Glutamatergic neuron (in vitro differentiated cells): ENCODE data around the gene TEX29. TPM values are rescaled to one million over a fixed set of nuclear protein-coding genes. Genes with fewer than 3 reads are reported as not detected.

Source experiments
- DNase-seq: peaks from one replicate; pipeline ENCODE4 v3.0.0; 2022
- H3K27ac Mint-ChIP-seq: one replicate; pipeline ENCODE4 v1.8.0; 2020; ENCODE audit warnings: mild to moderate bottlenecking, mixed read lengths, inconsistent platforms; ENCODE audit not compliant: unreplicated experiment
- H3K27me3 Mint-ChIP-seq: one replicate; pipeline ENCODE4 v1.8.0; 2020; ENCODE audit warnings: mild to moderate bottlenecking, moderate library complexity, mixed read lengths, inconsistent platforms; ENCODE audit not compliant: unreplicated experiment
- H3K36me3 Mint-ChIP-seq: one replicate; pipeline ENCODE4 v1.8.0; 2020; ENCODE audit warnings: mild to moderate bottlenecking, mixed read lengths, inconsistent platforms; ENCODE audit not compliant: unreplicated experiment
- H3K4me1 Mint-ChIP-seq: one replicate; pipeline ENCODE4 v1.8.0; 2020; ENCODE audit warnings: mild to moderate bottlenecking, low read depth, mixed read lengths, inconsistent platforms; ENCODE audit not compliant: unreplicated experiment
- H3K4me3 Mint-ChIP-seq: one replicate; pipeline ENCODE4 v1.8.0; 2020; ENCODE audit warnings: mild to moderate bottlenecking, mixed read lengths, inconsistent platforms; ENCODE audit not compliant: unreplicated experiment
- H3K9me3 Mint-ChIP-seq: one replicate; pipeline ENCODE4 v1.8.0; 2020; ENCODE audit warnings: mild to moderate bottlenecking, moderate library complexity, mixed read lengths, inconsistent platforms; ENCODE audit not compliant: unreplicated experiment
- CTCF ChIP-seq: fragments of 200-600 bp; sonication (generic); IDR thresholded peaks from one replicate; pipeline ENCODE4 v1.5.0; 2021; ENCODE audit not compliant: partially characterized antibody, unreplicated experiment
- total RNA-seq: library from RNA; stranded (reverse); fragmentation: NEBNext Ultra II Directional; extraction: Animal tissue kit (Norgen Biotek cat#: 25700); gene quantifications from one replicate; pipeline ENCODE4 v1.2.1, GENCODE V29; 2021; ENCODE audit not compliant: unreplicated experiment

TEX29 gene
- total RNA-seq, 1 donor from 2014 or later = 0.64 TPM

DNA sequence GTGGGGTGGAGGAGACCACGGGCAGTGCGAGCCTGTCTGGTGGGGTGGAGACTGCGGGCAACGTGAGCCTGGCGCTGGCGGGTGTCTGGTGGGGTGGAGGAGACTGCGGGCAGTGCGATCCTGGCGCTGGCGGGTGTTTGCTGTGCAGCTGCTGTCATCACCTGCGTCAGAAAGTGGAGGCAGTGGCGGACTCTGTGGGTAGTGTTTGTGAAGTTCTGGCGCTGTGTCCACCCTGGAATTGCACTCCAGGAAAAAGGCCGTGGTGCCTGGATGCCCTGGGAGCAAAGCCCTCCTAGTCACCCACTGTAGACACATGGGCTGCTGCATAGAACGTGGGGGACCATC is 6.2 kb downstream of the TEX29 start:
- DNase-seq = no peak
- Mint-ChIP-seq H3K27me3 (peaks cover 2% of the 10 kb centered on the region), H3K4me1 (peaks cover 7% of the 10 kb centered on the region), H3K9me3 (peaks cover 10% of the 10 kb centered on the region), H3K36me3 (no peaks in the 10 kb centered on the region), H3K4me3 (no peak overlapping the region), H3K27ac (no peak overlapping the region)
- no peak for TF ChIP-seq CTCF

GRCh38 chr13:111326981-111327642 is 6.7 kb downstream of the TEX29 start:
- Mint-ChIP-seq H3K27ac (no peak overlapping the region), H3K4me1 (peaks cover 7% of the 10 kb centered on the region), H3K36me3 (no peaks in the 10 kb centered on the region), H3K4me3 (no peak overlapping the region), H3K9me3 (peaks cover 10% of the 10 kb centered on the region), H3K27me3 (peaks cover 2% of the 10 kb centered on the region)
- DNase-seq = no peak
- TF ChIP-seq CTCF = no peak

GRCh38 chr13:111327730-111328573 is 7.5 kb downstream of the TEX29 start:
- Mint-ChIP-seq H3K36me3 (no peaks in the 10 kb centered on the region), H3K27me3 (peaks cover 2% of the 10 kb centered on the region), H3K4me1 (peaks cover 7% of the 10 kb centered on the region), H3K4me3 (no peak overlapping the region), H3K9me3 (peaks cover 10% of the 10 kb centered on the region), H3K27ac (no peak overlapping the region)
- DNase-seq = no peak
- no peak for TF ChIP-seq CTCF

DNA sequence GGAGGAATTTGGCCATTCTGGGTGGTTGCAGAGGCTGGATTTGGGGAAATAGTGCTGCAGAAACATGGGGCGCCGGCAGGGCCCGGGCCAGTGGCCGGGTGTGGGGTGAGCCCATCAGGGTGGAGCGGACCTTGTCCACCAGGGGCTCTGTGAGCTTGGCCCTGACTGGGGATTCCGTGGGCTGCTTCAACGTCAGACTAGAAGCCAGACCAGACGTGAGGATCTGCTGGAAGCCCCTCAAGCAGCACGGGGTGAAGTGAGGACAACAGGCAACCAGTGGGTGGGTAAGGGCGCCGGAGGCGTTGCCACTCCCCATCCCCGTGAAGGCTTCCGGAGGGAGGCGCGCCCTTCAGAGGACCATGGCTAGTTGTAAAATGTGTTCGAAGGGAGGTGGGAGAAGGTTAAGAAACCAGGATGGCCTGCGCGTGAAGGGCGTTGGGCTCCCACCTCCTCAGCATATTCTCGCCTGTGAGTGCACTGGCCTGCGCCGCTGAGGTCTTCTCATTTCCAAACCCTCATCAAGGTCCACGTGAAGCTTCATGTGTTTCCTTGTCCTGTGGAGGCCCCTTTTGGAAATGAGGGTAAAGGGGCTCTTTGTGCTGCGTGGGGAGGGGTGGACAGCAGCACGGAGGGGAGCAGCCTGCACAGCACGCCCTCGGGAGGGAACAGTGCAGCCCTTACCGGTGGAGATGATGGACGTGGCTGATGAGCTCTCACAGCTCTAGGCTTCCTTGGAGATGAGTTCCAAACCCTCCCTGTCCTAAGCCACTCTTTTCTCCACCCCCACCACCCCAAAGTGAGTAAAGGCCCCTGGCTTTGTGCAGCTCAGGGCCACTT is 8.3 kb downstream of the TEX29 start:
- H3K4me1 Mint-ChIP-seq = peaks cover 7% of the 10 kb centered on the region
- DNase-seq = no peak
- no peak for TF ChIP-seq CTCF

More for the DNA sequence above, 8.3 kb downstream of the TEX29 start:
- Mint-ChIP-seq H3K27me3 (no peaks in the 10 kb centered on the region), H3K27ac (no peak overlapping the region), H3K36me3 (no peaks in the 10 kb centered on the region), H3K9me3 (peaks cover 9% of the 10 kb centered on the region), H3K4me3 (no peak overlapping the region)
